Liver (tissue), 9 donors: Measurements from ENCODE around the gene SLC39A12. TPM values are rescaled to one million over a fixed set of nuclear protein-coding genes. Genes with fewer than 3 reads are reported as not detected.

Experiments used
- DNase-seq: peaks from one replicate; pipeline ENCODE4 v3.0.0-alpha.2; 2017; ENCODE audit warnings: low spot score
- H3K27ac ChIP-seq, 2 donors: one replicate each; pipeline ENCODE4 v1.7.0; 2013; ENCODE audit warnings: inconsistent platforms in 2 of 2, low read length in 2 of 2, control low read depth in 1 of 2, low read depth in 1 of 2, mild to moderate bottlenecking in 1 of 2
- H3K27me3 ChIP-seq, 4 donors: one replicate each; pipeline versions ENCODE4 v1.6.1 to v1.7.0; 2013; ENCODE audit warnings: low read length in 3 of 4, inconsistent platforms in 1 of 4, mild to moderate bottlenecking in 1 of 4, moderate library complexity in 1 of 4; ENCODE audit not compliant: control insufficient read depth in 4 of 4, insufficient read depth in 4 of 4
- H3K36me3 ChIP-seq, 4 donors: one replicate each; pipeline versions ENCODE4 v1.6.1 to v1.7.0; 2013; ENCODE audit warnings: low read length in 3 of 4, mild to moderate bottlenecking in 3 of 4, low read depth in 1 of 4, moderate library complexity in 1 of 4; ENCODE audit not compliant: control insufficient read depth in 4 of 4, insufficient read depth in 3 of 4
- H3K4me1 ChIP-seq, 4 donors: one replicate each; pipeline versions ENCODE4 v1.6.1 to v1.7.0; 2013; ENCODE audit warnings: low read length in 3 of 4, mild to moderate bottlenecking in 3 of 4, moderate library complexity in 1 of 4; ENCODE audit not compliant: control insufficient read depth in 4 of 4, insufficient read depth in 4 of 4
- H3K4me3 ChIP-seq, 3 donors: one replicate each; pipeline versions ENCODE4 v1.6.1 to v1.7.0; 2013; ENCODE audit warnings: low read length in 3 of 3, control low read depth in 1 of 3, low read depth in 1 of 3, mild to moderate bottlenecking in 1 of 3
- H3K9ac ChIP-seq, 2 donors: one replicate each; pipeline ENCODE4 v1.7.0; 2013; ENCODE audit warnings: low read length in 2 of 2, mild to moderate bottlenecking in 2 of 2, moderate library complexity in 2 of 2, control low read depth in 1 of 2, low read depth in 1 of 2
- H3K9me3 ChIP-seq, 4 donors: one replicate each; pipeline versions ENCODE4 v1.6.1 to v1.7.0; 2013; ENCODE audit warnings: low read length in 3 of 4; ENCODE audit not compliant: control insufficient read depth in 4 of 4
- ATF3 ChIP-seq: IDR thresholded peaks from 2 replicates; pipeline ENCODE4 v1.6.1; 2016; ENCODE audit warnings: antibody characterized with exemption
- CTCF ChIP-seq: fragments of 150-350 bp; IDR thresholded peaks from 2 replicates; pipeline ENCODE4 v1.5.1; 2017; ENCODE audit warnings: improper control_type of control experiment, low read depth, low read length; ENCODE audit not compliant: missing input control
- EGR1 ChIP-seq, 2 donors: IDR thresholded peaks; 2 replicates each; pipeline ENCODE4 v1.6.1; 2016 to 2018; ENCODE audit warnings: antibody characterized with exemption in 2 of 2, low read depth in 2 of 2
- FOXA1 ChIP-seq: IDR thresholded peaks from 2 replicates; pipeline ENCODE4 v1.6.1; 2016; ENCODE audit warnings: antibody characterized with exemption
- FOXA2 ChIP-seq: IDR thresholded peaks from 2 replicates; pipeline ENCODE4 v1.6.1; 2016; ENCODE audit warnings: antibody characterized with exemption
- GABPA ChIP-seq, 2 donors: IDR thresholded peaks in 1 of 2; conservative IDR thresholded peaks in 1 of 2; 2 replicates each; pipeline ENCODE4 v1.6.1; 2016; ENCODE audit warnings: antibody characterized with exemption in 2 of 2, mild to moderate bottlenecking in 1 of 2, moderate library complexity in 1 of 2
- HNF4A ChIP-seq, 2 donors: conservative IDR thresholded peaks; 2 replicates each; pipeline ENCODE4 v1.6.1; 2016; ENCODE audit warnings: antibody characterized with exemption in 2 of 2, mild to moderate bottlenecking in 2 of 2
- HNF4G ChIP-seq: IDR thresholded peaks from 2 replicates; pipeline ENCODE4 v1.6.1; 2016; ENCODE audit warnings: antibody characterized with exemption
- JUND ChIP-seq, 2 donors: IDR thresholded peaks; 2 replicates each; pipeline ENCODE4 v1.6.1; 2016; ENCODE audit warnings: antibody characterized with exemption in 2 of 2
- MAX ChIP-seq: IDR thresholded peaks from 2 replicates; pipeline ENCODE4 v1.6.1; 2016; ENCODE audit warnings: antibody characterized with exemption
- NR2F2 ChIP-seq: IDR thresholded peaks from 2 replicates; pipeline ENCODE4 v1.6.1; 2016; ENCODE audit warnings: antibody characterized with exemption
- RAD21 ChIP-seq, 2 donors: IDR thresholded peaks; 2 replicates each; pipeline ENCODE4 v1.6.1; 2016; ENCODE audit warnings: antibody characterized with exemption in 2 of 2, mild to moderate bottlenecking in 2 of 2
- REST ChIP-seq: IDR thresholded peaks from 2 replicates; pipeline ENCODE4 v1.6.1; 2016; ENCODE audit warnings: antibody characterized with exemption, mild to moderate bottlenecking
- RXRA ChIP-seq, 2 donors: IDR thresholded peaks; 2 replicates each; pipeline ENCODE4 v1.6.1; 2017 to 2018; ENCODE audit warnings: antibody characterized with exemption in 2 of 2, mild to moderate bottlenecking in 1 of 2
- SP1 ChIP-seq: IDR thresholded peaks from 2 replicates; pipeline ENCODE4 v1.6.1; 2018; ENCODE audit warnings: antibody characterized with exemption, mild to moderate bottlenecking
- TAF1 ChIP-seq: conservative IDR thresholded peaks from 2 replicates; pipeline ENCODE4 v1.6.1; 2016; ENCODE audit warnings: antibody characterized with exemption, mild to moderate bottlenecking
- YY1 ChIP-seq: IDR thresholded peaks from 2 replicates; pipeline ENCODE4 v1.6.1; 2016; ENCODE audit warnings: antibody characterized with exemption, mild to moderate bottlenecking
- ZBTB33 ChIP-seq: IDR thresholded peaks from 2 replicates; pipeline ENCODE4 v1.6.1; 2016; ENCODE audit warnings: antibody characterized with exemption
- WGBS: extraction: QIAGEN DNeasy Blood & Tissue Kit; methylation state at CpG from one replicate; pipeline ENCODE4 v1.1.7; 2013; 5-methylcytosine and 5-hydroxymethylcytosine counted together
- polyA plus RNA-seq, 2 donors: library from polyadenylated mRNA; stranded (reverse) in 1 of 2; unstranded in 1 of 2; fragments of 200-250 nt in 1 of 2; fragments of >200 nt in 1 of 2; fragmentation: Nextera tagmentation in 1 of 2; extraction: Ambion mirVana in 1 of 2; gene quantifications; one replicate each; pipeline versions ENCODE4 v1.2.1 to v1.2.3, GENCODE V29; 2013 to 2015
- total RNA-seq, 2 donors: library from RNA; depleted of rRNA; stranded (reverse); fragments of >200 nt; gene quantifications; one replicate each; pipeline ENCODE4 v1.2.3, GENCODE V29; 2014
- donor health status: healthy.
- donor health status: healthy.
- donor health status: healthy.
- donor health status: healthy.
- donor health status: healthy.

Gene SLC39A12
- total and polyA plus RNA-seq, 4 donors = 0.05 to 0.08 TPM; not detected in 2

- TF ChIP-seq REST = no peak
Measured at GRCh38 chr10:17959870-17960269, 8.2 kb downstream of the SLC39A12 start (continued).

GRCh38 chr10:17961551-17962422, 10.1 kb downstream of the SLC39A12 start:
- WGBS = 75% methylated on average over 4 of the region's 4 CpGs
- TF ChIP-seq TAF1 = no peak
- no peak for TF ChIP-seq RAD21 (IDR thresholded peaks at IDR 0.05)
- TF ChIP-seq NR2F2 = no peak
- no peak for TF ChIP-seq CTCF
- no peak for TF ChIP-seq FOXA1
- no peak for TF ChIP-seq JUND (IDR thresholded peaks at IDR 0.05)
- no peak for TF ChIP-seq HNF4G
- no peak for TF ChIP-seq REST
- no peak for TF ChIP-seq FOXA2
- no peak for TF ChIP-seq HNF4A (conservative IDR thresholded peaks at IDR 0.05)
- TF ChIP-seq SP1 = no peak
- no peak for TF ChIP-seq RXRA (IDR thresholded peaks at IDR 0.05)
- TF ChIP-seq MAX = no peak
- TF ChIP-seq GABPA (IDR thresholded peaks at IDR 0.05 in 1 of 2, conservative IDR thresholded peaks at IDR 0.05 in 1 of 2) = no peak
- TF ChIP-seq EGR1 (IDR thresholded peaks at IDR 0.05; ENCODE audit: low read depth in 2 of 2) = no peak
- TF ChIP-seq YY1 = no peak
- no peak for TF ChIP-seq ATF3
- TF ChIP-seq ZBTB33 = no peak
- H3K4me1 ChIP-seq = no peaks in the 10 kb centered on the region
- no peak overlapping the region for H3K4me3 ChIP-seq
- no peaks in the 10 kb centered on the region for H3K9me3 ChIP-seq
- no peak for DNase-seq
- no peak overlapping the region for H3K9ac ChIP-seq
- no peaks in the 10 kb centered on the region for H3K36me3 ChIP-seq
- H3K27me3 ChIP-seq = no peaks in the 10 kb centered on the region
- H3K27ac ChIP-seq = no peak overlapping the region
